ENCODE measurements around the gene ALG9.

- TF ChIP-seq, protein P1, sequence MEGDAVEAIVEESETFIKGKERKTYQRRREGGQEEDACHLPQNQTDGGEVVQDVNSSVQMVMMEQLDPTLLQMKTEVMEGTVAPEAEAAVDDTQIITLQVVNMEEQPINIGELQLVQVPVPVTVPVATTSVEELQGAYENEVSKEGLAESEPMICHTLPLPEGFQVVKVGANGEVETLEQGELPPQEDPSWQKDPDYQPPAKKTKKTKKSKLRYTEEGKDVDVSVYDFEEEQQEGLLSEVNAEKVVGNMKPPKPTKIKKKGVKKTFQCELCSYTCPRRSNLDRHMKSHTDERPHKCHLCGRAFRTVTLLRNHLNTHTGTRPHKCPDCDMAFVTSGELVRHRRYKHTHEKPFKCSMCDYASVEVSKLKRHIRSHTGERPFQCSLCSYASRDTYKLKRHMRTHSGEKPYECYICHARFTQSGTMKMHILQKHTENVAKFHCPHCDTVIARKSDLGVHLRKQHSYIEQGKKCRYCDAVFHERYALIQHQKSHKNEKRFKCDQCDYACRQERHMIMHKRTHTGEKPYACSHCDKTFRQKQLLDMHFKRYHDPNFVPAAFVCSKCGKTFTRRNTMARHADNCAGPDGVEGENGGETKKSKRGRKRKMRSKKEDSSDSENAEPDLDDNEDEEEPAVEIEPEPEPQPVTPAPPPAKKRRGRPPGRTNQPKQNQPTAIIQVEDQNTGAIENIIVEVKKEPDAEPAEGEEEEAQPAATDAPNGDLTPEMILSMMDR (IDR thresholded peaks at IDR 0.05; ENCODE audit: low read depth, low read length), result no peak
- TF ChIP-seq POLR2A (IDR thresholded peaks at IDR 0.05; ENCODE audit: extremely low read depth, insufficient read length) (no peak), MYC (IDR thresholded peaks at IDR 0.05; ENCODE audit: low read depth, low read length) (no peak)
- TF ChIP-seq, protein P2, sequence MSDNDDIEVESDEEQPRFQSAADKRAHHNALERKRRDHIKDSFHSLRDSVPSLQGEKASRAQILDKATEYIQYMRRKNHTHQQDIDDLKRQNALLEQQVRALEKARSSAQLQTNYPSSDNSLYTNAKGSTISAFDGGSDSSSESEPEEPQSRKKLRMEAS (IDR thresholded peaks at IDR 0.05; ENCODE audit: low read depth, low read length), result no peak
These were observed 75.9 kb downstream of the ALG9 start for GRCh38 chr11:111795334-111795985.
